ENCODE measurements around the gene UTP4. TPM values are rescaled to one million over a fixed set of nuclear protein-coding genes. Genes with fewer than 3 reads are reported as not detected.
A peak's percentile ranks its signal among the peaks of the same experiment; 100 is the strongest.

The UTP4 gene
- total and polyA plus RNA-seq, 3 experiments from 2014 or later, result 59.0 to 155 (median 150) TPM

DNA sequence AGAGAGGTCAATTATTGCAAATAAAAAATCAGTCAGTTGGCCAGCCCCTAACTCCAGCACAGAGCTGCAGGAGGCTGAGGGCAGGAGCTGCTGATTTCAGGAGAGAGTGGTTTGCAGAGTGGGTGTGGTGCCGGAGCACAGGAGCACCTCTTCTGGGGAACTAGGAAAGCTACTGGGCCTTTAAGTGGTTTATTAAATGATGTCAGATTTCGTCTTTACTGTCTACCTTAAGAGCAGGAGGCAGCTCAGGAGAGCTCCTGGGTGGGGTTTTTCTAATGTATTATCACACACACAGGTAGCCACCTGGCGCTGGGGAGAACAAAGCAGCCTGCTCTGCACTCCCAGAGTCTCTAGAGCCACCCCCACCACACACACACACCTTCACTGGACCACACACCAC, 38.5 kb upstream of the UTP4 start:
- H3K9me3 ChIP-seq (ENCODE audit: low read length), result no peaks in the 10 kb centered on the region
- no peaks in the 10 kb centered on the region for H3K27me3 ChIP-seq (ENCODE audit: insufficient read depth, low read length, poor library complexity, severe bottlenecking)
- H3K36me3 ChIP-seq (ENCODE audit: insufficient read depth, low read length), result no peaks in the 10 kb centered on the region
- Mint-ChIP-seq H3K9me3 (no peaks in the 10 kb centered on the region), H3K27ac (no peak overlapping the region), H3K4me1 (peaks cover 6 to 11% (median 8%) of the 10 kb centered on the region in 3 donors), H3K27me3 (peaks cover 0 to 2% of the 10 kb centered on the region in 2 donors), H3K36me3 (no peaks in the 10 kb centered on the region), H3K4me3 (no peak overlapping the region)
- H3K4me1 ChIP-seq (ENCODE audit: insufficient read depth, low read length), result no peaks in the 10 kb centered on the region
- H3K4me3 ChIP-seq (ENCODE audit: low read length), result no peak overlapping the region
- H3K27ac ChIP-seq (ENCODE audit: low read depth, low read length), result no peak overlapping the region
- CTCF ChIA-PET, result no interaction called here
- POLR2A ChIA-PET, result no interaction called here
- DNase-seq, result no peak

GRCh38 chr16:69094501-69094900, 37.9 kb upstream of the UTP4 start:
- Mint-ChIP-seq H3K9me3 (no peaks in the 10 kb centered on the region), H3K27ac (no peak overlapping the region), H3K36me3 (no peaks in the 10 kb centered on the region), H3K4me3 (no peak overlapping the region), H3K4me1 (peaks cover 2 to 6% (median 2%) of the 10 kb centered on the region in 3 donors), H3K27me3 (peaks cover 0 to 2% of the 10 kb centered on the region in 2 donors)
- Histone ChIP-seq H3K9me3 (ENCODE audit: low read length) (no peaks in the 10 kb centered on the region), H3K27ac (ENCODE audit: low read depth, low read length) (no peak overlapping the region), H3K36me3 (ENCODE audit: insufficient read depth, low read length) (no peaks in the 10 kb centered on the region), H3K4me3 (ENCODE audit: low read length) (no peak overlapping the region), H3K27me3 (ENCODE audit: insufficient read depth, low read length, poor library complexity, severe bottlenecking) (no peaks in the 10 kb centered on the region), H3K4me1 (ENCODE audit: insufficient read depth, low read length) (no peaks in the 10 kb centered on the region)
- DNase-seq, result no peak
- ChIA-PET POLR2A (no interaction called here), CTCF (no interaction called here)

DNA sequence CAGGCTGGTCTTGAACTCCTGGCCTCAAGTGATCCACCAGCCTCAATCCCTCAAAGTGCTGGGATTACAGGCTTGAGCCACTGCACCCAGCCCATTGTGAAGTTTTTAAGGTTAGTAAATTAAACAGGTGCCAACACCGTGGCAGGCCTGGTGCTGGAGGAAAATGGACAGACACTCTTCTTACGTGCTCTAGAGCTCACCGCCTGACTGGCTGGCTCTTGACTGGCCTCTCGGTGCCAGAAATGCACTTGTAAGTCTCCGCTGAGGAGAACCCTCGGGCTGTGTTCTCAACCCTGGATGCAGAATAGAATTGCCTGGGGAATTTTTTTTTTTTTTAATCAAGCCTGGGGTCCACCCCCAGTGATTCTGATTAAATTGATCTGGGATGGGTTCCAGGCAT, 37.3 kb upstream of the UTP4 start:
- H3K27ac Mint-ChIP-seq, result no peak overlapping the region
- ChIA-PET POLR2A (no interaction called here), CTCF (no interaction called here)
- no peaks in the 10 kb centered on the region for H3K9me3 ChIP-seq (ENCODE audit: low read length)
- H3K27me3 ChIP-seq (ENCODE audit: insufficient read depth, low read length, poor library complexity, severe bottlenecking), result no peaks in the 10 kb centered on the region
- H3K27me3 Mint-ChIP-seq, result peaks cover 0 to 2% of the 10 kb centered on the region in 2 donors
- no peak overlapping the region for H3K4me3 ChIP-seq (ENCODE audit: low read length)
- no peaks in the 10 kb centered on the region for H3K9me3 Mint-ChIP-seq
- H3K36me3 ChIP-seq (ENCODE audit: insufficient read depth, low read length), result no peaks in the 10 kb centered on the region
- peaks cover 0 to 1% (median 0%) of the 10 kb centered on the region in 3 donors for H3K4me1 Mint-ChIP-seq
- H3K4me3 Mint-ChIP-seq, result no peak overlapping the region
- no peaks in the 10 kb centered on the region for H3K36me3 Mint-ChIP-seq
- no peak overlapping the region for H3K27ac ChIP-seq (ENCODE audit: low read depth, low read length)
- no peak for DNase-seq
- no peaks in the 10 kb centered on the region for H3K4me1 ChIP-seq (ENCODE audit: insufficient read depth, low read length)

GRCh38 chr16:69100071-69100691, 32.3 kb upstream of the UTP4 start:
- Histone ChIP-seq H3K27me3 (ENCODE audit: insufficient read depth, low read length, poor library complexity, severe bottlenecking) (peaks cover 7% of the 10 kb centered on the region), H3K4me1 (ENCODE audit: insufficient read depth, low read length) (peaks cover under 1% of the 10 kb centered on the region), H3K27ac (ENCODE audit: low read depth, low read length) (no peak overlapping the region), H3K36me3 (ENCODE audit: insufficient read depth, low read length) (no peaks in the 10 kb centered on the region), H3K4me3 (ENCODE audit: low read length) (no peak overlapping the region), H3K9me3 (ENCODE audit: low read length) (no peaks in the 10 kb centered on the region)
- H3K9me3 Mint-ChIP-seq, result no peaks in the 10 kb centered on the region
- H3K4me1 Mint-ChIP-seq, result peaks cover under 1 to 2% (median 1%) of the 10 kb centered on the region in 3 donors
- H3K4me3 Mint-ChIP-seq, result no peak overlapping the region
- DNase-seq, result no peak
- H3K36me3 Mint-ChIP-seq, result peaks cover 0 to under 1% (median 0%) of the 10 kb centered on the region in 3 donors
- peaks cover 15% of the 10 kb centered on the region in 2 donors for H3K27me3 Mint-ChIP-seq
- ChIA-PET CTCF (no interaction called here), POLR2A (no interaction called here)
- H3K27ac Mint-ChIP-seq, result no peak overlapping the region

- peak within 1 kb of the TSS; percentile 74 to 93 (median 88) for H3K4me3 Mint-ChIP-seq
- ChIA-PET POLR2A (interaction anchor here (1.4 kb wide), 1 partner anchor 20 kb away, joined by 4 read pairs; no protein-coding TSS in a partner anchor), CTCF (interaction anchor here (0.6 to 1.1 kb wide), 2 partner anchors 18 to 21 kb away, joined by 3 to 5 read pairs; no protein-coding TSS in a partner anchor)
- H3K4me1 Mint-ChIP-seq, result peaks cover 13 to 22% (median 14%) of the 10 kb centered on the region in 3 donors
- peaks cover 3 to 17% (median 10%) of the 10 kb centered on the region in 3 donors for H3K36me3 Mint-ChIP-seq
- H3K27ac Mint-ChIP-seq, result peak within 1 kb of the TSS in 2 of 8 donors; percentile 43 to 73
- H3K4me3 ChIP-seq (ENCODE audit: low read length), result peak within 1 kb of the TSS; percentile 39
- H3K9me3 ChIP-seq (ENCODE audit: low read length), result no peaks in the 10 kb centered on the region
- no peaks in the 10 kb centered on the region for H3K36me3 ChIP-seq (ENCODE audit: insufficient read depth, low read length)
- H3K4me1 ChIP-seq (ENCODE audit: insufficient read depth, low read length), result peaks cover 14% of the 10 kb centered on the region
- H3K27me3 ChIP-seq (ENCODE audit: insufficient read depth, low read length, poor library complexity, severe bottlenecking), result peaks cover 22% of the 10 kb centered on the region
- H3K27me3 Mint-ChIP-seq, result peaks cover 37 to 40% of the 10 kb centered on the region in 2 donors
- peak in 1 of 5 donors; percentile 17 for DNase-seq
- H3K27ac ChIP-seq (ENCODE audit: low read depth, low read length), result no peak within 1 kb of the TSS
- peaks cover 0 to 2% (median 0%) of the 10 kb centered on the region in 5 donors for H3K9me3 Mint-ChIP-seq
Measured at GRCh38 chr16:69105501-69106361, 26.7 kb upstream of the UTP4 start, which contains the start of gene HAS3. HAS3 (plus strand) TSS chr16:69105653; CDS start chr16:69109396, 3,743 bp downstream.

DNA sequence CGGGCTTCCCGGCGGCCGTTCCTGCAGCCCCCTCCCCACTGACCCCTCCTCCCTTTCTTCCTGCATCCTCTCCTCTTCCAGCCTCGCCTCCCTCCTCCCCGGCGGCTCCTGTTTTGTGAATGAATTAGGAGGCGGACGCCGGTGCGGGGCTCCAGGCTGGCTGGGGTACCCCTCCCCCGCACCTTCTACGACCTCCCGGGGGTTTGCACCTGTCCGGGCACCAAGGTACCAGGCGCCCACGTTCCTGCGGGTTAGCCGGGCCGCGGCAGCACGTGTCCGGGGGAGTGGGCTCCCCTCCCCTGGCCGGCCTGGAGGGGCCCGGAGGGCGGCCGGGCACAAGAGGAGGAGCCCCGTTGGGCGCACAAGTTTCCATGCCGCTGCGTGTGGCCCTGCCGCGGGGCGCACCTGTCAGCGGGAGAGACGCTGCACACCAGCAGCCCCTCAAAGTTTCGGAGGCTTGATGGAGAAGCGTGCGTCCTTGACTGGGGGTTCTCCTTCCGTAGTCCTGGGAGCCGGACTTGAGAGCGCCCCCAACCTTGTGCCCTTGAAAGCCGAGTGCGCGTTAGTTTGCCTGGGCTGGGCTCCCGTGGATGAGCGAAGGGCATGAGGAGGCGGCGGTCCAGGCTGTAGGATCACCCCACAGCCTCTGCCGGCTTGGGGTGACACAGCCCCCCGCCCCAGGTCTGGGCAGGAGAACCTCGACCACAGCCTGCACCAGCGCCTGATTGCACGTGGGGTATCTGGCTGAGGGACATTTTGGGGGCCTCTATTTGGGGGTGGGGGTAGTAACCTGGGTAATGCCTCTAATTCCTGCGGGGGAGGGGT, 25.7 kb upstream of the UTP4 start:
- H3K27ac Mint-ChIP-seq, result no peak overlapping the region
- H3K4me1 ChIP-seq (ENCODE audit: insufficient read depth, low read length), result peaks cover 14% of the 10 kb centered on the region
- H3K4me3 ChIP-seq (ENCODE audit: low read length), result no peak overlapping the region
- no peaks in the 10 kb centered on the region for H3K36me3 ChIP-seq (ENCODE audit: insufficient read depth, low read length)
- peak overlapping the region in 6 of 7 donors; percentile 32 to 73 (median 58) for H3K4me3 Mint-ChIP-seq
- H3K27ac ChIP-seq (ENCODE audit: low read depth, low read length), result no peak overlapping the region
- H3K27me3 ChIP-seq (ENCODE audit: insufficient read depth, low read length, poor library complexity, severe bottlenecking), result peaks cover 22% of the 10 kb centered on the region
- peaks cover 3 to 22% (median 12%) of the 10 kb centered on the region in 3 donors for H3K36me3 Mint-ChIP-seq
- ChIA-PET POLR2A (interaction anchor here (1.4 kb wide), 1 partner anchor 19 kb away, joined by 4 read pairs; no protein-coding TSS in a partner anchor), CTCF (no interaction called here)
- H3K9me3 Mint-ChIP-seq, result peaks cover 0 to 2% (median 0%) of the 10 kb centered on the region in 5 donors
- no peak for DNase-seq
- H3K27me3 Mint-ChIP-seq, result peaks cover 34 to 37% of the 10 kb centered on the region in 2 donors
- peaks cover 13 to 22% (median 14%) of the 10 kb centered on the region in 3 donors for H3K4me1 Mint-ChIP-seq
- no peaks in the 10 kb centered on the region for H3K9me3 ChIP-seq (ENCODE audit: low read length)

DNA sequence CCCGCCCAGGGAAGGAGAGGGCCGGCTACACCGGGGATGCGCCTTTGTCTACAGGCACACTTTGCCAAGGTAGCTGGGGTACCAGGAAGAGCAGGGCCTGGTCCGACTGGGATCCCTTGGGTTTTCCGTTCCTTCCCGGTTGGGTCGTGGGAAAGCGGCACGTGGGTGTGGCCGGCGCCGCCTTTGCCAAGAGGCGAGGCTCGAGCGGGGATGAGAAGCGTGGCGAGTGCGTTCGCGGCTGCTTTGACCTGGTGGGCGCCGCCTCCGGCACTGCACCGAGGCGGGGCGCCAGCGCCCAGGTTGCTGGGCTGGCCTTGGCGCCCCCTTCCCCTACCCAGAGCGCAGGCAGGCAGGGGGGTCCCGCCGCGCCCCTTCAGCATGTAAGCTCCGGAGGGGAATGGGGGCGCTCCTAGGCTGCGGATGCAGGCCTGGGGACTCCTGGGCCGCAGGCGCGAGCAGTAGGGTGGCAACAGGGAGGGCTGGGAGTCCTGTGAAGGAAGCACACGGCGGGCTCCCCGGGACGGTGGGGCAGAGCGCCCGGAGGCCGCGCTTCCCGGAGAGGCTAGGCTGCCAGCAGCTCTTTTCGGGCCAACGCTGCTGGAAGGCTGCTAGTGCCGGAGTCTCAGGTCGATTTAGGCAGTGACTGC, 25.0 kb upstream of the UTP4 start:
- peaks cover 14% of the 10 kb centered on the region for H3K4me1 ChIP-seq (ENCODE audit: insufficient read depth, low read length)
- peak overlapping the region in 6 of 7 donors; percentile 32 to 66 (median 58) for H3K4me3 Mint-ChIP-seq
- peaks cover 0 to 2% (median 0%) of the 10 kb centered on the region in 5 donors for H3K9me3 Mint-ChIP-seq
- H3K27me3 Mint-ChIP-seq, result peaks cover 35 to 37% of the 10 kb centered on the region in 2 donors
- DNase-seq, result no peak
- no peak overlapping the region for H3K4me3 ChIP-seq (ENCODE audit: low read length)
- H3K4me1 Mint-ChIP-seq, result peaks cover 13 to 22% (median 14%) of the 10 kb centered on the region in 3 donors
- POLR2A ChIA-PET, result no interaction called here
- H3K36me3 ChIP-seq (ENCODE audit: insufficient read depth, low read length), result no peaks in the 10 kb centered on the region
- H3K36me3 Mint-ChIP-seq, result peaks cover 3 to 25% (median 12%) of the 10 kb centered on the region in 3 donors
- no peak overlapping the region for H3K27ac ChIP-seq (ENCODE audit: low read depth, low read length)
- CTCF ChIA-PET, result no interaction called here
- H3K9me3 ChIP-seq (ENCODE audit: low read length), result no peaks in the 10 kb centered on the region
- peaks cover 22% of the 10 kb centered on the region for H3K27me3 ChIP-seq (ENCODE audit: insufficient read depth, low read length, poor library complexity, severe bottlenecking)
- H3K27ac Mint-ChIP-seq, result no peak overlapping the region
